Raji (cell line): ENCODE results near the gene INAFM1.

Experiments used
- POLR2A ChIP-seq: IDR thresholded peaks from 2 replicates; pipeline ENCODE4 v1.6.1; 2011; ENCODE audit warnings: low read depth, low read length, control low read depth; ENCODE audit not compliant: insufficient read depth

The INAFM1 gene

DNA sequence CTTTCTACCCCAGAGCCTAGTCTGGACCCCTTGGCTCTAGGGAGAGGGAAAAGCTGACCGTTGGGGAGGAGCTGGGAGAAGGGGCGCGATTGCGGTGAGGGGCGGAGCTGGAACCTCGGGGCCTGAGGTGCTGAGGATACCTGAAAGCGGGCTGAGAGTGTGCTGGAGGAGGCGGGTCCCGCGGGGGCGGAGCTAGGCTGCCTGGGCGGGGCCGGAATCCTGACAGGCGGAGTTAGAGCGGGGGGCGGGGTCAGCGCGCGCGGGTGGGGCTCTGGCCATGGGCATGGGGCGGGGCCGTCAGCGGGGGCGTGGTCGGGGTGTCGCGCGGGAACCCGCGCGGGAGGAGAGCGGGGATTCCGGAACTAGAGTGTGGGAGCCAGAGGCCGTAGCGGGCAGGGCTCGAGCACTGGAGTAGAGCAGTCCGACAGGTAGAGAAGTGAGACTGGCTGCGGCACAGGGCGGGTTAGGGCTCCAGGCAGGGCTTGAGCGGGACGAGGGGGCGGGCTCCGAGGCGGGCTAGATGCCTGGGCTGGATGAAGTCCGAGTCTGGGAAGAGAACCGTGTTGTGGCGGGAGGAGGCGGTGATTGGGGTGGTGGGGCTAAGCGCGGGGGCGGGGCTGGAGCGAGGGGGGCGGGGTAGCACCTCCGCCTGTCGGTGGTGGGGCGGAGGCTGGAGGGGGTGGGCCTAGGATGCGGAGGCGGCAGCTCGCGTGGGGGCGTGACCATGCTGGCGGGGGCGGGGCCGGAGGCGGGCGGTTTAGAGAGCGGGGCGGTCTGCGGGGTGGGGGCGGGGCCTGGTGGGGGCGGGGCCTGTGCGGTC, at the start of gene INAFM1:
INAFM1 (plus strand) TSS at position 815 of the 820 bp plus-strand sequence. CDS start 35 bp downstream, outside the sequence.
- peak; percentile 79 for TF ChIP-seq POLR2A

DNA sequence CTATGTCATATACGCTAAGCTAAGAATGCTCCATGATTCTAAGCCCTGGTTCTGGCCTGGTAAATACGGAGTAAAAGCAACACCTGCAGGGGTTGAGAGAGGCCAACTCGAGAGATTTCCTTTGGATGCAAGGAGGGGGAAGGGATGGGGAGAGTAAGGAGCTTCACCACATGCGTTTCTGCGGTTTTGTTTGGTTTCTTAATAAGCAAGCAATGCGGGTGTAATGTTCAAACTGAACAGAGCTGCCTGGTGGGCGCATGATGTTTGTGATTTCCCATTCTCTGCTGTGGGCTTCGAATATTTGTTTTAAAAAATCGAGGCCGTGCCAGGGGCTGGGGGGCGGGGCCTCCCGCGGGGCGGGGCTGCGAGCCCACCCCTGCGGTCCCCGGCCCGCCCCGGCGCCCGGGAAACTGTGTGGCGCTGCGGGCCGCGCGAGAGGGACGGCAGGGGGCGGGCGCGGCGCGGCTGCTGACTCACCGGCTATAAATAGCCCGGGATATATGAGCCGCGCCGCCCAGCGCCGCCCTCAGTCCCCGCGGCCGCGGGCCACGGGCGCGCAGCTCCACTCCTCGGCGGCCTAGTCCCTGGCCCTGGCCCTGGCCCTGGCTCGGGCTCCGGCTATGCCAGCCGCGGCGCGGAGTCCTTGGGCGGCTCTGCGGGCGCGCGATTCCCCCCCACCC, 48.8 kb upstream of the INAFM1 start:
- TF ChIP-seq POLR2A = peak; percentile 98

DNA sequence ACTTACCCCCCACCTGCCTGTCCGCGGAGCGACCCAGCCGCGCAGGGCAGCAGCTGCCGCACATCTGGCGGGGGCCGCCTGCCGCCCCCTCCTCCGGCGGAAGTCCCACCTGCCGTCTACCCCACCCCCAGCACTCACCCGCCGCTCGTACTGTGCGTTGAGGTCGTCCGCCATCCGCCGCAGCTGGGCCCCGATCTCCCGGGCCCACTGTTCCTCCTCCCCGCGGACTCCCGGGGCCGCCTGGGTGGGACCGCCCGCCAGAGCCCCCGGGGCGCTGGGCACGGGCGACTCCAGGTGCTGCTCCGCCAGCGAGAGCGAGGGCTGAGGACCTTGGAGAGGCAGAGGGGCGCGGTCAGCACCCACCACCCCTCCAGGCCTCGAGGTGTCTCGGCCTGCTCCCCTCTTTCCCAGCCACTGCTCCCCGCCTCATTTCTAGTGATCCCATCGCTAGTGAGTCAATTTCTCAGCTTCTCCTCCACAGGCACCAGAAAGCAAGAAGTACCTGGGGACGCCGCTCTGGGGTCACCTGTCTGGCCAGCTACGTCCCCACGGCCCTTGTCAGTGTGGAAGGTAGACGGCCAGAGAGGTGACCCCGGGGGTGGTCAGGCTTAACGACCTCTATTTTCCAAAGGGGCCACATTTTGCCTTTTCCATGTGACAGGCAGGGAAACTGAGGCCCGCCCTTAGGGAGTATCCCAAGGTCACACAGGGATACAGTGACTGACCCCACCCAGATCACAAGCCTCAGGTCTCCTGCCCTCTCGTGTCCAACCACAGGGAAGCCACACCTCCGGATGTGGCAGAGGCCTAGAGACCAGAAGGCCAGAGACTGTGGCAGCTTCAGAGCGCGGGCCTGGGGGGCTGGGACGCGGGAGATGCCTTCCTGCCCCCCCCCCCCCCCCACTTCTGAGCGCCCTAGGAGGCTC, 48.0 kb upstream of the INAFM1 start:
- TF ChIP-seq POLR2A = peak; percentile 55

DNA sequence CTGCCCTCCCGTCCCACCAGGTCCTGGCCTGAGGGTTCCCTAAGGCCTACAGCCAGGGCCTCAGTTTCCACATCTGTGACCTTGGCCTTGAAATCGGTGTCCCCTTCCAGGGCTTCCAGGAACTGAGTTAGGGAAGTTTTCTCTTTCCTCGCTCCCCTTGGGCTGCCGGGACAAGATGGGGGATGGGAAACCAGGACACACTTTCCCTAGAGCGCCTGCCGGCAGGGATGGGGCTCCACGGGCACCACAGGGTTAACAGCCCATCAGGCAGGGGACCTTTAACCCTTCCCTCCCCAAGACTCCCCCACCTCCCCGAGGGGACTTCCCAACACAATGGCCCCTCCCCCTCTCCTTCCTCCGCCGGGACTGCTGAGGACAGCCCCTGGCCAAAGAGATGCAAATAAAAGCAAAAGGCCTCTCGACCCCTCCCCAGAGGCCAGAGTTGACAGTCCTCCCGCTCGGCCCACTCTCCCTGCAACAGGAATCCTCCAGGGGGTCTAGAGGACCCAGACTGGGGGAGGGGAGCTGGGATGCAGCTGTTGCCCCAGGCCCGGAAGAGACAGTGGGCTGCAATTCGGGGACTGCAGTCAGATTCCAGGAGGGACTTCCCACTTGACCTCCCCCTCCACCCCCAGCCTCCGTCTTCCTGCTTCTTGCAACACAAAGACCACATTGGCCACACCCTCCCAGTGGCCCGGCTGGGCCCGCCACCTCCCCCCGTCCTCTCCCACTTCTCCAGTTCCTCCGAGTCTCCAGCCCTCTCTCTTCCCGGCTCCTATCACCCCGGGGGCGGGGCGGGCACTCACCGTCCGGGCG, 47.1 kb upstream of the INAFM1 start:
- peak; percentile 37; the same call in 1 of the 2 replicates for TF ChIP-seq POLR2A

DNA sequence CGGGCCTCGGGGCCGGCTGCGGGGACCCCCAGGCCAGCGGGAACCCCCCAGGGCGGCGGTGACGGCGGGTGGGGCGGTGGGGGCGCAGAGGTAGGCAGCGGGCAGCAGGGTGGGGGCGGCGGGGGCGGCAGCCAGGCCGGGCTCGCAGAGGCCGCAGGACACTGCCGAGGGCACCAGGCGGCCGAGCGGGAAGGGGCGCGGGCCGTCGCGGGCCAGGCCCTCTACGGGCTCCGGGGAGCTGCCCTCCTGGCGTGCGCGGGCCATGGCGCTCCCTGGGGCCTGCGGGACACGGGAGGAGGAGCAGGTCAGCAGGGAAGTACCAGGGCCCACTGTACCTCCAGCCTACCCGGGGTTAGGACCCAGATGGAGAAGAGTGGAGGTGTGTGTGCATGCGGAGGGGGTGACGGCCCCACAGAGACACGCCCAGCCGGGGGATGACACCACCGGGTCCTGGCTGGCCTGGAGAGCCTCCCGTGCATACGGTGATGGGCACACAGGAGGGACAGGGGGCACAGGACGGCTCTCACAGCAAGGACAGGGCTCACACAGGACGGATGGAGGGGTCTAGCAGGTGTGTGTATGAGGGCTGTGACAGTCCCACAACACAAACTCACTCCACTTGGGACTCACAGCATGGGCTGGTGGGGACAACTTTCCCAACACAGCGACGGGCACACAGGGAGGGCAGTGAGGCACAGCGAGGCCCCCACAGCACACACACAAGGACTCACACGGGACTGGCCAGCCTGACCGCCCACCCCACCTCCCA, 46.3 kb upstream of the INAFM1 start:
- no peak for TF ChIP-seq POLR2A

DNA sequence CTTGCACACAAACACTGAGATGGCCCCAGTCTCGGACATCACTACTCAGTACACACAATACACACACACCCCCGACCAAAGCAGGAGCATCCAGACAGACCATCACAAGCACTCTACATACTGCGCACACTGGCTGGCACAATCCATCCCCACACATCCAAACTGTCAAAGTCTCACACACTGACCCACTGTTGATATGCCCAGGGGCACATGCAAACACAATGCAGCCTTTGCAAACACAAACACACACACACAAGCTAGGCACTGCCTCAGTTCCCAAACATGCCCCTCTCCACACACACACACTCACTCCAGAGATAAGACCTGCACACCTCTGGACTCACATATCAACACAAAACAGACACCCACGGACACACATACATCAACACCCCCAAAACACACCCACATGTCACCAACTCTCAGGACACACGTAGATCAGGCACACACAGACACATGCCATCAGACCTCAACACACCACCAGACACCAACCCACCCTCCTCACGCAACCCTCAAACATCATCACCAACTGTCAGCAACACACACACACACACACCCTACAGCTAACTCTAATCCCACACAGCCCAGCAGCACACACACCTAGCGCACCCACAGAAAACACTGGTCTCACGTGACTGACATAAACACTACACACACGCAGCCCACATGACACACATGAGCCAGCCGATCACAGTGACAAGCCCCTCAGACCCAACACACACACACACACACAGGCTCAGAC, 45.6 kb upstream of the INAFM1 start:
- no peak; the same call in 1 of the 2 replicates for TF ChIP-seq POLR2A

DNA sequence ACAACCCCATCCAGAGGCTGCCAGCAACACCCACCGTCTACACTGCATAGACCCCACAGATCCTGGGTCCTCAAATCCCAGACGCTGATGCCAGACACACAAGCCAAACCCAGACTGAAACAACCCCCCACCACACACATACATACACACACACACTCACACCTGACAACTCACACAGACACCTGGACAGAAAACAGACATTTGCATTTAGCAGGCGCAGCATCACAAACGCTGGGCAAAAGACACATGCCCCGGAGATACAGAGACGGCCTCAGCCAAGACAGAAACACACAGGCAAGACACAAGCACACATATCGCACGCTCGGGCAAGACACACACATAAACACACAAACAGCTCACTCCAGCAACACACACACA, 45.0 kb upstream of the INAFM1 start:
- peak; percentile 46 for TF ChIP-seq POLR2A

DNA sequence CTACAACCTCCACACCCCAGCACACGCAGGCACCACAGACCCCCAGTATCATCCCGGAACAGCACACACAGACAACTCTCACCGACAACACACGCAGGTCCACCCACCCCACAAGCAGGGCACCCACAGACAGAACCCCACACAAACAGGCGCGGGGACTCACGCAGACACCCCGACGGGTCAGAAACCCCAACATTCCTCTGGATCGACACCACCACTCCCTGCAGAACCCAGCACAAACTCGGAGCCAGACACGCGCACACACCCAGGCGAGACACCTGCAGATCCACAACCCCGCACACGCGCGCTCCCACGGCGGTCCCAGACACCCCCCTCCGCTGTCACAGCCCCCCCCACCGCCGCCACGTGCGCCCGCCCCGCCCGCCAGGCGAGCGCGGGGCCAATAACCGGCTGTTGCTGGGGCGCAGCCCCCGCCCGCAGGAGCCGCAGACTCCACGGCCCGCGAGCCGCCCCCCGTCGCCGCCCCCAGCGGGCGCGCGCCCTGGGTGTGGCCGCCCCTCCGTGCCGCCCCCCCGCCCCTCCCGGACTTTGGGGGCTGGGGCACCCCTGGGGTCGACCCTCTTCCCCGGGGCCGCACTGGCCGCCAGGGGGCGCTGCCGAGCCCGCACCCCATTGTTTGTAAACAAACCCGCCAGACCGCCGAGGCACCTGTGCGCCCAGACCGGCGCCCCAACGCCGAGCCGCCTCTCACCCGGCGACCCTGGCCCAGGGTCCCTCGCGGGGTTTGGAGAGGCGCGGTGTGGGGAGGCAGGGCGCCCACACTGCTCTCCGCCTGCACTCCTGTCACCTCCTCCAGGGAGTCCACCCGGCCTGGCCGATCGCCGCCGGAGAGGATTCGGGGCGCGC, 44.4 kb upstream of the INAFM1 start:
- no peak for TF ChIP-seq POLR2A

DNA sequence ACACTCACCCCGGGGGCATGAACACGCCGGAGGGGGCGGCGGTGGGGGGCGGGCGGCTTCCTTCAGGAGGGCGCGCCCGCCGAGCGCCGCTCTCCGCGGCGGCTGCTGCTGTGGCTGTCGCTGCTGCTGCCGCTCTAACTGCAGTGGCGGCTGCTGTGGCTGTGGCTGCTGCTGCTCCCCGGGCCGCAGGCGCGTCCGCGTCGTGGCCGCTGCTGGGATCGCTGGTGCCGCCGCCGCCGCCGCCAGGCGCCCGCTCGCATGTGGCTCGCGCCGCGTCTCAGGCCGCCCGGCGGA, 43.8 kb upstream of the INAFM1 start, which contains the start of gene BBC3:
BBC3 (minus strand) TSS at position 279 of the 294 bp plus-strand sequence. CDS start 2,768 bp downstream, outside the sequence.
- TF ChIP-seq POLR2A = peak; percentile 57; the same call in 1 of the 2 replicates

DNA sequence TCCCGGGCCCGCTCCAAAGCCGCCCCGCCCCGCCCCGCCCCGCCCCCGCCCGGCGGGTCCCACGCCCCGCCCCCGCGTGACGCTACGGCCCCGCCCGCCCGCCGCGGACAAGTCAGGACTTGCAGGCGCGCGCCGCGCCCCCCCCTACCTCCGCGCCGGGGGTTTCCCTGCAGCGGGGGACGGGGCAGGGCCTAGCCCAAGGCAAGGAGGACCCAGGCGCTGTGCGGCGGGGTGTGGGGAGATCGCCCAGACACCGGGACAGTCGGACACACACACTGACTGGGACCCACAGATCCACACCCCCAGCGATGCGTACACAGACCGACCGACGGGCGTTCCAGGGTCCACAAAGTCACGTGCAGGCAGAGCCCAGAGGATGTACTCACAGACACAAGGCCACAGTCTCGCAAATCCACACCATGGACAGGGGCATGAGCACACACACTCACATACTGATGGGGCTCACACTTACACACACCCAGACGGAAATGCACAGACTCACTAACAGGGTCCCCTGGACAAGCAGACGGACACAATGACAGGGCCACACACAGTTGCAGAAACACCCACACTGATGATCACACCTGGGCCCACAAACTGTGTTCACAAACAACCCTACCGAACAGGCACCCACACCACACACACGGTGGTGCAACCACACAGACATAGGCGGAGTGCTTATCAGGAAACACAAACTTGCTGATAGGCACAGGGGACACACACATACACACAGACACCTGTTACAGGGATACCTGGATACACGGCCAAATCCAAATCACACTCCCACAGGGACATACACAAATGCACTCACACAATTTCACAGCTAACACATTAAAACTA, 43.2 kb upstream of the INAFM1 start:
- TF ChIP-seq POLR2A = peak; percentile 25
